ENCODE results near the gene TACC2. TPM values are rescaled to one million over a fixed set of nuclear protein-coding genes. Genes with fewer than 3 reads are reported as not detected.

TACC2 gene, protein sequence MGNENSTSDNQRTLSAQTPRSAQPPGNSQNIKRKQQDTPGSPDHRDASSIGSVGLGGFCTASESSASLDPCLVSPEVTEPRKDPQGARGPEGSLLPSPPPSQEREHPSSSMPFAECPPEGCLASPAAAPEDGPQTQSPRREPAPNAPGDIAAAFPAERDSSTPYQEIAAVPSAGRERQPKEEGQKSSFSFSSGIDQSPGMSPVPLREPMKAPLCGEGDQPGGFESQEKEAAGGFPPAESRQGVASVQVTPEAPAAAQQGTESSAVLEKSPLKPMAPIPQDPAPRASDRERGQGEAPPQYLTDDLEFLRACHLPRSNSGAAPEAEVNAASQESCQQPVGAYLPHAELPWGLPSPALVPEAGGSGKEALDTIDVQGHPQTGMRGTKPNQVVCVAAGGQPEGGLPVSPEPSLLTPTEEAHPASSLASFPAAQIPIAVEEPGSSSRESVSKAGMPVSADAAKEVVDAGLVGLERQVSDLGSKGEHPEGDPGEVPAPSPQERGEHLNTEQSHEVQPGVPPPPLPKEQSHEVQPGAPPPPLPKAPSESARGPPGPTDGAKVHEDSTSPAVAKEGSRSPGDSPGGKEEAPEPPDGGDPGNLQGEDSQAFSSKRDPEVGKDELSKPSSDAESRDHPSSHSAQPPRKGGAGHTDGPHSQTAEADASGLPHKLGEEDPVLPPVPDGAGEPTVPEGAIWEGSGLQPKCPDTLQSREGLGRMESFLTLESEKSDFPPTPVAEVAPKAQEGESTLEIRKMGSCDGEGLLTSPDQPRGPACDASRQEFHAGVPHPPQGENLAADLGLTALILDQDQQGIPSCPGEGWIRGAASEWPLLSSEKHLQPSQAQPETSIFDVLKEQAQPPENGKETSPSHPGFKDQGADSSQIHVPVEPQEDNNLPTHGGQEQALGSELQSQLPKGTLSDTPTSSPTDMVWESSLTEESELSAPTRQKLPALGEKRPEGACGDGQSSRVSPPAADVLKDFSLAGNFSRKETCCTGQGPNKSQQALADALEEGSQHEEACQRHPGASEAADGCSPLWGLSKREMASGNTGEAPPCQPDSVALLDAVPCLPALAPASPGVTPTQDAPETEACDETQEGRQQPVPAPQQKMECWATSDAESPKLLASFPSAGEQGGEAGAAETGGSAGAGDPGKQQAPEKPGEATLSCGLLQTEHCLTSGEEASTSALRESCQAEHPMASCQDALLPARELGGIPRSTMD (N-terminal part only)
- total RNA-seq: 3.7 and 8.2 TPM in 2 replicates

DNA sequence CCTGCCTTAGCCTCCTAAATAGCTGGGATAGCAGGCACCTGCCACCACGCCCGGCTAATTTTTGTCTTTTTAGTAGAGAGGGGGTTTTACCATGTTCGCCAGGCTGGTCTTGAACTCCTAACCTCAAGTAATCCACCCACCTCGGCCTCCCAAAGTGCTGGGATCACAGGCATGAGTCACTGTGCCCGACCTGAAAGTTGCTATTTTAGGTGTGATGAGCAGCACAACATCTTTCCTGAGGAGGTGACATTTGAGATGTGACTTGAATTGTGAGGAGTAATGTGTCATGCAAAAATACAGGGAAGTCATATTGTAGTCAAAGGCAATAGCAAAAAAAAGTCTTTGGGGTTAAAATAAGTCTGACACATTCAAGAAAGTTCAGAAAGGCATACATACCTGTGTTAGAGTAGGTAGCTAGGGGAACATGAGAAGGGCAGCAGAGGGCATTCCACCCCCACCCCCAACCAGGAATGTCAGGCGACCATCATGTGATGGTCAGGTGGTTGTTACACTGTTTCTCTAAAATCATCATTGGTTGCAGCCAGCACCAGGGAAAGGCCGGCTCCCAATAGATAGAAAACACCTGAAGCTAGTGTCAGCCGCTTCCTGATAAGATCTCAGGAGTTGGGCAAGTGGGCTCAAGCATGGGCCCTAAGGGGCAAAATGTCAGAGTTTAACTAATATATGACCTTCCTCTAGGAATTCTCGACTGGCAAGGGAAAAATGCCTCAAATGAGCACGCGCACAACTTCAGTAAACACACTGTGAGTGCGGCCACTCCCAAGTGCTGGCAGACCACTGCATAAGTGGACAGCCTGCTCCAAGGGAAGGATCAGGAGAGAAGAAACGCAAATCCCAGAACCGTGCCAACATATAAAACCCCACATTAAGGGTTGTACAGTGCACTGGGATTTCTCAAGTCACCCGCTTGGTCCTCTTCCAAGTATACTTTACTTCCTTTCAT, at the start of gene TACC2:
TACC2 (plus strand) TSS at position 803 of the 964 bp plus-strand sequence. CDS start 32,819 bp downstream, outside the sequence.

DNA sequence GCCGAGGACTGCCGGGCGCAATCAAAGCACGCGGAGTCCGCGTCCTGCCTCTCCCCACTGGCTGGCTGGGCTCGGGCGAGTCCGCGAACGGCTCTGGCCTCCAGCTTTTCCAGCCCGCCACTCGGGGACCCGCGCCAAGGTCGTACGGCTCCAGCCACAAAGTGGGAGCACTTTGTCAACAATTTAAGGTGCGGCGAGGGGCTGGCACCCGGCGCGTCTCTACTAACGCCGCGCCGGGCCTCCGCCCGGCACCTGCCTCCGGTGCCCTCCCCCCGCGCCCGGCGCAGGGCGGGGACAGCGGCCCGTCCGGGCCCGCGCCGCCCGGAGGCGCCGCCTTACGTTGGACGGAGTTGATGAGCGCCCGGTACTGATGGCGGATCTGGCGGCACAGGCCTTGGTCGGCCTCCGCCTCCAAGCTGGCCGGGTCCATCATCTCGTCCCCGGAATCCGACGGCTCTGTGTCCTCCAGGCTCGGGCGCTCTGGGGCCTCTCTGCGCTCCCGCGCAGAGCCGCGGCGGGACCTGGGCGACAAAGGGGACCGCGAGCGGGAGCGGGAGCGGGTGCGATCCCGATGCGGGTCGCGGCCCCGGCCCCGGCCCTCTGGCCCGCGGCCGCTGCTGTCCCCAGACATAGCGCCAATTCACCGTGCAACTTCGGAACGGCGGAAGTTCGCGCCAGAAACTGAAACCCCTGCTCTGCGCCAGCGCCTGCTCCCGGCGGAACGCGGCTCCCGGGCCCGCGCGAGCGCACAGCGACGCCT, 14.2 kb upstream of the TACC2 start, which contains the start of gene NSMCE4A:
NSMCE4A (minus strand) TSS at position 683 of the 760 bp plus-strand sequence; CDS start at position 631, 52 bp downstream.

DNA sequence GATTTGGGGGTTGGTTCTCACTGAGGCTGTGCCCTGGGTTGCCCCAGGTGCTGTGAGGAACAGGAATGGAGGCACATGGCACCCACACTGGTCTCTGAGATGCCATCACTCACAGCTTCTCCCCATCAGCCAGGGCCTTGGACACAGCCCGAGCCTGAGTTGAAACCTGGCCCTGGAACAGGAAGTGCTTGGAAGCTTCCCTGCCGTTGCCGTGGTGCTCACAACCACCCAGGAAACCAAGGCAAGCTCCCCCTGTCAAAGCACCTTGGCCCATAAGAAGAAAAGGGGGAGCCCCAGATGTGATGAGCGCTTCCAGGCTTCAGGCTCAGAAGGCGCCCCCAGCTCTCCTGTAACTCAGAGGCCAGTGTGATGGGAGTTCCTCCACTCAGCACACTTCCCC, 282.1 kb downstream of the TACC2 start, which contains the start of gene BTBD16:
BTBD16 (plus strand) TSS at position 221 of the 400 bp plus-strand sequence. CDS start 3,786 bp downstream, outside the sequence.

Small RNA genes within 50 kb of the gene (small RNA-seq; reads per million reads assigned to genes)
- not detected for gene RF02219

Other genes starting within 250 kb of the TACC2 start
- 18.0 and 32.5 TPM in 2 replicates for gene ATE1, start 61.1 kb upstream of the TACC2 start, total RNA-seq
- gene NSMCE4A, start 13.9 kb upstream of the TACC2 start, total RNA-seq: 33.4 and 53.2 TPM in 2 replicates